Trophoblast cell (in vitro differentiated cells and primary cell): Measurements from ENCODE around the gene TMEM242.

Source experiments
- DNase-seq, 2 donors: peaks; one replicate each; pipeline ENCODE4 v3.0.0-alpha.2; 2016
- H2AFZ ChIP-seq: 2 replicates; pipeline ENCODE4 v1.6.1; 2013; ENCODE audit warnings: low read length, moderate library complexity, mild to moderate bottlenecking; ENCODE audit not compliant: insufficient read depth, poor library complexity
- H2AK5ac ChIP-seq: 2 replicates; pipeline ENCODE4 v1.6.1; 2013; ENCODE audit warnings: mild to moderate bottlenecking, low read length
- H2BK120ac ChIP-seq: 2 replicates; pipeline ENCODE4 v1.6.1; 2013; ENCODE audit warnings: low read length, mild to moderate bottlenecking, moderate library complexity; ENCODE audit not compliant: insufficient read depth, poor library complexity
- H2BK12ac ChIP-seq: 2 replicates; pipeline ENCODE4 v1.6.1; 2013; ENCODE audit warnings: mild to moderate bottlenecking, low read length, moderate library complexity
- H2BK5ac ChIP-seq: 2 replicates; pipeline ENCODE4 v1.6.1; 2013; ENCODE audit warnings: low read length, low read depth, moderate library complexity, mild to moderate bottlenecking; ENCODE audit not compliant: poor library complexity
- H3K14ac ChIP-seq: 2 replicates; pipeline ENCODE4 v1.6.1; 2013; ENCODE audit warnings: mild to moderate bottlenecking, low read length
- H3K18ac ChIP-seq: 2 replicates; pipeline ENCODE4 v1.6.1; 2013; ENCODE audit warnings: mild to moderate bottlenecking, low read length
- H3K23ac ChIP-seq: 2 replicates; pipeline ENCODE4 v1.6.1; 2013; ENCODE audit warnings: low read length
- H3K27ac ChIP-seq: 2 replicates; pipeline ENCODE4 v1.5.1; 2013; ENCODE audit warnings: low read depth, mild to moderate bottlenecking, inconsistent platforms, low read length, moderate library complexity
- H3K27me3 ChIP-seq: 2 replicates; pipeline ENCODE4 v1.6.1; 2013; ENCODE audit warnings: inconsistent platforms, mild to moderate bottlenecking, low read length, moderate library complexity; ENCODE audit not compliant: insufficient read depth
- H3K36me3 ChIP-seq, 2 experiments: 1 replicate in 1 of 2; 2 replicates in 1 of 2; pipeline ENCODE4 v1.6.1; 2013; ENCODE audit warnings: low read length in 2 of 2, mild to moderate bottlenecking in 2 of 2, moderate library complexity in 1 of 2; ENCODE audit not compliant: insufficient read depth in 2 of 2, control insufficient read depth in 1 of 2
- H3K4ac ChIP-seq: 2 replicates; pipeline ENCODE4 v1.6.1; 2013; ENCODE audit warnings: low read depth, mild to moderate bottlenecking, low read length, moderate library complexity
- H3K4me1 ChIP-seq, 2 experiments: 1 replicate in 1 of 2; 2 replicates in 1 of 2; pipeline ENCODE4 v1.6.1; 2013; ENCODE audit warnings: low read length in 2 of 2, mild to moderate bottlenecking in 2 of 2, moderate library complexity in 1 of 2; ENCODE audit not compliant: insufficient read depth in 2 of 2, control insufficient read depth in 1 of 2
- H3K4me2 ChIP-seq: 2 replicates; pipeline ENCODE4 v1.6.1; 2013; ENCODE audit warnings: inconsistent platforms, mild to moderate bottlenecking, low read length, moderate library complexity
- H3K4me3 ChIP-seq: 2 replicates; pipeline ENCODE4 v1.5.1; 2013; ENCODE audit warnings: mild to moderate bottlenecking, low read depth, low read length, inconsistent platforms
- H3K79me1 ChIP-seq: one replicate; pipeline ENCODE4 v1.6.1; 2013; ENCODE audit warnings: low read length
- H3K79me2 ChIP-seq: 2 replicates; pipeline ENCODE4 v1.6.1; 2013; ENCODE audit warnings: low read length, mild to moderate bottlenecking; ENCODE audit not compliant: control insufficient read depth, insufficient read depth, poor library complexity
- H3K9ac ChIP-seq: 2 replicates; pipeline ENCODE4 v1.6.1; 2013; ENCODE audit warnings: mild to moderate bottlenecking, low read length
- H3K9me3 ChIP-seq: 2 replicates; pipeline ENCODE4 v1.6.1; 2013; ENCODE audit warnings: low read depth, mild to moderate bottlenecking, control low read depth, inconsistent platforms, low read length; ENCODE audit not compliant: insufficient read depth
- H4K12ac ChIP-seq: 2 replicates; pipeline ENCODE4 v1.6.1; 2013; ENCODE audit warnings: low read depth, mild to moderate bottlenecking, low read length, moderate library complexity
- H4K8ac ChIP-seq: 2 replicates; pipeline ENCODE4 v1.6.1; 2013; ENCODE audit warnings: low read depth, mild to moderate bottlenecking, low read length, moderate library complexity
- H4K91ac ChIP-seq: one replicate; pipeline ENCODE4 v1.6.1; 2013; ENCODE audit warnings: low read depth, mild to moderate bottlenecking, low read length, moderate library complexity
- WGBS: extraction: QIAGEN DNeasy Blood & Tissue Kit; methylation state at CpG from one replicate; pipeline ENCODE4 v1.1.7; 2013; ENCODE audit warnings: missing lambda C conversion rate; ENCODE audit not compliant: insufficient read length, insufficient coverage; ENCODE audit errors: extremely low coverage; 5-methylcytosine and 5-hydroxymethylcytosine counted together

TMEM242 gene

GRCh38 chr6:157326979-157327378 lies 3.7 kb upstream of the TMEM242 start:
- H3K18ac ChIP-seq, result no peak overlapping the region
- no peak overlapping the region for H3K23ac ChIP-seq
- H3K36me3 ChIP-seq, result no peaks in the 10 kb centered on the region
- no peak overlapping the region for H3K4me3 ChIP-seq
- H3K9me3 ChIP-seq, result no peaks in the 10 kb centered on the region
- peaks cover 3 to 9% of the 10 kb centered on the region in 2 experiments for H3K4me1 ChIP-seq
- no peak overlapping the region for H3K27ac ChIP-seq
- H4K91ac ChIP-seq, result no peak overlapping the region
- no peak overlapping the region for H4K12ac ChIP-seq
- H3K14ac ChIP-seq, result no peak overlapping the region
- H2BK120ac ChIP-seq, result no peak overlapping the region
- DNase-seq, result peak in 1 of 2 donors; percentile 41
- peaks cover 9% of the 10 kb centered on the region for H3K79me1 ChIP-seq
- H2AFZ ChIP-seq, result no peak overlapping the region
- no peaks in the 10 kb centered on the region for H3K27me3 ChIP-seq
- H4K8ac ChIP-seq, result no peak overlapping the region
- WGBS, result no CpG with 5 or more reads among the region's 6 CpGs
- no peak overlapping the region for H3K9ac ChIP-seq
- no peak overlapping the region for H2BK5ac ChIP-seq
- no peak overlapping the region for H2AK5ac ChIP-seq
- no peak overlapping the region for H3K4me2 ChIP-seq
- H3K79me2 ChIP-seq, result peaks cover 2% of the 10 kb centered on the region
- no peak overlapping the region for H2BK12ac ChIP-seq
- no peak overlapping the region for H3K4ac ChIP-seq

- H3K4ac ChIP-seq, result no peak overlapping the region
- no CpG with 5 or more reads among the region's 9 CpGs for WGBS
- H3K27ac ChIP-seq, result no peak overlapping the region
- no peak overlapping the region for H3K9ac ChIP-seq
- DNase-seq, result no peak
- peaks cover 9% of the 10 kb centered on the region for H3K79me1 ChIP-seq
- H4K12ac ChIP-seq, result no peak overlapping the region
- H3K23ac ChIP-seq, result no peak overlapping the region
- H3K4me2 ChIP-seq, result no peak overlapping the region
- no peak overlapping the region for H4K8ac ChIP-seq
- no peak overlapping the region for H2AK5ac ChIP-seq
- no peak overlapping the region for H2BK5ac ChIP-seq
- no peak overlapping the region for H4K91ac ChIP-seq
- peaks cover 2% of the 10 kb centered on the region for H3K79me2 ChIP-seq
- H3K4me3 ChIP-seq, result no peak overlapping the region
- H3K36me3 ChIP-seq, result no peaks in the 10 kb centered on the region
- H2AFZ ChIP-seq, result no peak overlapping the region
- no peak overlapping the region for H3K18ac ChIP-seq
- H3K9me3 ChIP-seq, result no peaks in the 10 kb centered on the region
- no peak overlapping the region for H3K14ac ChIP-seq
- peaks cover 3 to 9% of the 10 kb centered on the region in 2 experiments for H3K4me1 ChIP-seq
- no peaks in the 10 kb centered on the region for H3K27me3 ChIP-seq
- no peak overlapping the region for H2BK120ac ChIP-seq
- no peak overlapping the region for H2BK12ac ChIP-seq
These were observed 1.9 kb upstream of the TMEM242 start for GRCh38 chr6:157325069-157325805.

- peaks cover 0 to 2% of the 10 kb centered on the region in 2 experiments for H3K4me1 ChIP-seq
- no CpG with 5 or more reads among the region's 20 CpGs for WGBS
- peak overlapping the region; percentile 75 for H4K8ac ChIP-seq
These were observed 614 bp upstream of the TMEM242 start for GRCh38 chr6:157323966-157324300.

GRCh38 chr6:157322792-157323254 lies 496 bp downstream of the TMEM242 start:
- Histone ChIP-seq H3K14ac (peak overlapping the region; percentile 72), H3K18ac (peak overlapping the region; percentile 58), H4K8ac (peak overlapping the region; percentile 97), H3K27me3 (no peaks in the 10 kb centered on the region), H3K4me2 (peak overlapping the region; percentile 68), H4K91ac (peak overlapping the region; percentile 8), H2BK5ac (no peak overlapping the region), H3K9me3 (no peaks in the 10 kb centered on the region), H3K23ac (no peak overlapping the region), H3K4ac (peak overlapping the region; percentile 29), H3K4me1 (peaks cover 0 to 2% of the 10 kb centered on the region in 2 experiments), H3K4me3 (peak overlapping the region; percentile 85), H3K79me2 (peaks cover 2% of the 10 kb centered on the region), H3K79me1 (peaks cover 6% of the 10 kb centered on the region), H2AK5ac (no peak overlapping the region), H2BK120ac (peak overlapping the region; percentile 4), H3K9ac (peak overlapping the region; percentile 66), H2BK12ac (no peak overlapping the region), H2AFZ (peak overlapping the region; percentile 89), H3K36me3 (peaks cover 5 to 6% of the 10 kb centered on the region in 2 experiments), H3K27ac (no peak overlapping the region), H4K12ac (peak overlapping the region; percentile 75)
- peak; percentile 74 to 86 for DNase-seq
- no CpG with 5 or more reads among the region's 21 CpGs for WGBS

More at GRCh38 chr6:157323966-157324300, 614 bp upstream of the TMEM242 start:
- H3K4me2 ChIP-seq, result peak overlapping the region; percentile 68
- peak overlapping the region; percentile 44 for H2BK120ac ChIP-seq
- H3K27me3 ChIP-seq, result no peaks in the 10 kb centered on the region
- H3K79me1 ChIP-seq, result peaks cover 6% of the 10 kb centered on the region
- H3K14ac ChIP-seq, result no peak overlapping the region
- peak overlapping the region; percentile 4 for H3K18ac ChIP-seq
- no peak overlapping the region for H2BK5ac ChIP-seq
- peak overlapping the region; percentile 6 for H3K27ac ChIP-seq
- no peaks in the 10 kb centered on the region for H3K9me3 ChIP-seq
- H3K9ac ChIP-seq, result peak overlapping the region; percentile 3
- no peak overlapping the region for H2BK12ac ChIP-seq
- H3K79me2 ChIP-seq, result peaks cover 2% of the 10 kb centered on the region
- DNase-seq, result peak; percentile 74 to 76
- peak overlapping the region; percentile 40 for H2AFZ ChIP-seq
- H4K91ac ChIP-seq, result peak overlapping the region; percentile 16
- H3K4ac ChIP-seq, result no peak overlapping the region
- H3K4me3 ChIP-seq, result peak overlapping the region; percentile 69
- H3K23ac ChIP-seq, result no peak overlapping the region
- H4K12ac ChIP-seq, result no peak overlapping the region
- H2AK5ac ChIP-seq, result no peak overlapping the region
- H3K36me3 ChIP-seq, result no peaks in the 10 kb centered on the region
